MM.1S (cell line): Measurements from ENCODE around the gene KLHL8.

Experiments used
- DNase-seq: peaks from one replicate; pipeline ENCODE4 v3.0.0-alpha.2; 2015
- H2AFZ ChIP-seq: fragments of 300-600 bp; sonication (generic); 2 replicates; pipeline ENCODE4 v1.6.0; 2016; ENCODE audit warnings: antibody characterized with exemption, low read length
- H3F3A ChIP-seq: fragments of 300-600 bp; sonication (generic); 2 replicates; pipeline ENCODE4 v1.6.1; 2016; ENCODE audit warnings: mild to moderate bottlenecking, antibody characterized with exemption, low read length, moderate library complexity, mixed read lengths; ENCODE audit not compliant: insufficient read depth
- H3K27ac ChIP-seq: fragments of 300-600 bp; sonication (generic); 2 replicates; pipeline ENCODE4 v1.5.1; 2016; ENCODE audit warnings: mild to moderate bottlenecking, low read length
- H3K27me3 ChIP-seq: fragments of 300-600 bp; sonication (generic); replicated peaks from 2 replicates; pipeline ENCODE4 v1.6.0; 2016; ENCODE audit warnings: low read length; ENCODE audit not compliant: insufficient read depth
- H3K36me3 ChIP-seq: fragments of 300-600 bp; sonication (generic); replicated peaks from 2 replicates; pipeline ENCODE4 v1.6.1; 2016; ENCODE audit warnings: mild to moderate bottlenecking, low read length, mixed read lengths; ENCODE audit not compliant: insufficient read depth
- H3K4me1 ChIP-seq: fragments of 300-600 bp; sonication (generic); 2 replicates; pipeline ENCODE4 v1.6.1; 2016; ENCODE audit warnings: low read length, mixed read lengths
- H3K4me2 ChIP-seq: fragments of 300-600 bp; sonication (generic); 2 replicates; pipeline ENCODE4 v1.6.0; 2016; ENCODE audit warnings: low read depth, low read length
- H3K4me3 ChIP-seq: fragments of 300-600 bp; sonication (generic); 2 replicates; pipeline ENCODE4 v1.5.1; 2016; ENCODE audit warnings: low read length, mixed read lengths
- H3K79me2 ChIP-seq: fragments of 300-600 bp; sonication (generic); 2 replicates; pipeline ENCODE4 v1.6.1; 2016; ENCODE audit warnings: mixed run types, low read length, mixed read lengths
- H3K9ac ChIP-seq: fragments of 300-600 bp; sonication (generic); 2 replicates; pipeline ENCODE4 v1.6.1; 2016; ENCODE audit warnings: low read length, mixed read lengths
- H3K9me2 ChIP-seq: fragments of 300-600 bp; sonication (generic); replicated peaks from 2 replicates; pipeline ENCODE4 v1.6.1; 2016; ENCODE audit warnings: mild to moderate bottlenecking, low read length, mixed read lengths; ENCODE audit not compliant: insufficient read depth
- H3K9me3 ChIP-seq: fragments of 300-600 bp; sonication (generic); replicated peaks from 2 replicates; pipeline ENCODE4 v1.6.1; 2016; ENCODE audit warnings: mild to moderate bottlenecking, low read length, mixed read lengths; ENCODE audit not compliant: insufficient read depth
- H4K20me1 ChIP-seq: fragments of 300-600 bp; sonication (generic); 2 replicates; pipeline ENCODE4 v1.6.1; 2016; ENCODE audit warnings: mild to moderate bottlenecking, low read length, moderate library complexity, mixed read lengths; ENCODE audit not compliant: insufficient read depth
- EZH2 ChIP-seq: fragments of 300-600 bp; sonication (generic); optimal IDR thresholded peaks from 2 replicates; pipeline ENCODE3; 2017; ENCODE audit warnings: low read depth, mild to moderate bottlenecking, antibody characterized with exemption, low read length, mixed read lengths
- EZH2phosphoT487 ChIP-seq: fragments of 300-600 bp; sonication (generic); IDR thresholded peaks from 2 replicates; pipeline ENCODE4 v1.6.1; 2018; ENCODE audit warnings: antibody characterized with exemption, low read length
- TF ChIP-seq, protein P1 (sequence below): fragments of 300-600 bp; sonication (generic); IDR thresholded peaks from 2 replicates; pipeline ENCODE4 v1.5.1; 2016; ENCODE audit warnings: antibody characterized with exemption, low read length, mixed read lengths

KLHL8 gene

DNA sequence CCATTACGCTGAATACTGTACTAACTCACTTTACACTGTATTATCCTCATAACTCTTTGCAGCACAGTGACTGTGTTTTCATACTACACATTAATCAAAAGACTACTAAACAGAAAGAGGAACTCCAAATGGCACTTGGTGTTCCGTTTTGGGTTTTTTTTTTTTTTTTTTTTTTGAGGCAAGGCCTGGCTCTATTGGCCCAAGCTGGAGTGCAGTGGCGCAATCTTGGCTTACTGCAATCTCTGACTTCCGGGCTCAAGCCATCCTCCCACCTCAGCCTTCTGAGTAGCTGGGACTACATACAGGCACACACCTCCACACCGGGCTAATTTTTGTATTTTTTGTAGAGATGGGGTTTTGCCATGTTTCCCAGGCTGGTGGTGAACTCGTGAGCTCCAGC is 10.7 kb downstream of the KLHL8 start:
- Histone ChIP-seq H3K4me3 (no peak overlapping the region), H3K9me2 (no peaks in the 10 kb centered on the region), H3K27me3 (no peaks in the 10 kb centered on the region), H3K36me3 (no peaks in the 10 kb centered on the region), H3K9me3 (no peaks in the 10 kb centered on the region), H4K20me1 (no peaks in the 10 kb centered on the region), H3K4me2 (no peak overlapping the region), H3K4me1 (no peaks in the 10 kb centered on the region), H3K9ac (no peak overlapping the region), H3K79me2 (peaks cover 43% of the 10 kb centered on the region), H2AFZ (no peak overlapping the region), H3F3A (no peaks in the 10 kb centered on the region), H3K27ac (no peak overlapping the region)
- TF ChIP-seq EZH2 (no peak), EZH2phosphoT487 (no peak)
- TF ChIP-seq, protein P1, sequence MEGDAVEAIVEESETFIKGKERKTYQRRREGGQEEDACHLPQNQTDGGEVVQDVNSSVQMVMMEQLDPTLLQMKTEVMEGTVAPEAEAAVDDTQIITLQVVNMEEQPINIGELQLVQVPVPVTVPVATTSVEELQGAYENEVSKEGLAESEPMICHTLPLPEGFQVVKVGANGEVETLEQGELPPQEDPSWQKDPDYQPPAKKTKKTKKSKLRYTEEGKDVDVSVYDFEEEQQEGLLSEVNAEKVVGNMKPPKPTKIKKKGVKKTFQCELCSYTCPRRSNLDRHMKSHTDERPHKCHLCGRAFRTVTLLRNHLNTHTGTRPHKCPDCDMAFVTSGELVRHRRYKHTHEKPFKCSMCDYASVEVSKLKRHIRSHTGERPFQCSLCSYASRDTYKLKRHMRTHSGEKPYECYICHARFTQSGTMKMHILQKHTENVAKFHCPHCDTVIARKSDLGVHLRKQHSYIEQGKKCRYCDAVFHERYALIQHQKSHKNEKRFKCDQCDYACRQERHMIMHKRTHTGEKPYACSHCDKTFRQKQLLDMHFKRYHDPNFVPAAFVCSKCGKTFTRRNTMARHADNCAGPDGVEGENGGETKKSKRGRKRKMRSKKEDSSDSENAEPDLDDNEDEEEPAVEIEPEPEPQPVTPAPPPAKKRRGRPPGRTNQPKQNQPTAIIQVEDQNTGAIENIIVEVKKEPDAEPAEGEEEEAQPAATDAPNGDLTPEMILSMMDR: no peak
- DNase-seq: no peak

DNA sequence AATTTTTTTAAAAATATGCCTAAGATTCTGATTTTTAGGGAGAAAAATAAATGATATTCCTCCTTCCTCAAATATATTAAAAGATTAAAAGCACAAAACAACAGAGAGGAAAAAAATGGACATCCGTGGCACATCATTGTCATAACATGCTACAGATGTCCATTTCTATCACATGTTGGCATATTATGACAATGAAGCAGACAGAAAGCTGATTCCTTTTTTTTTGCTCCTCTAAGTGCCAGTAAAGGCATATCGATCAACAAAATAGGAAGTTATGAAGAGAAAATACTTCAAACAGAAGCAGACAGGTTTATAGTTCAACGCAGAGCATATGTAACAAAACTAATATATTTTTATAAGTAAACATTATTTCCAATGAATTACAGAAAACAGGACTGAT is 11.2 kb downstream of the KLHL8 start:
- DNase-seq: no peak
- H3K9ac ChIP-seq: no peak overlapping the region
- no peak overlapping the region for H3K27ac ChIP-seq
- H3K4me3 ChIP-seq: no peak overlapping the region
- no peaks in the 10 kb centered on the region for H3K27me3 ChIP-seq
- H3K79me2 ChIP-seq: peaks cover 43% of the 10 kb centered on the region
- H3K9me3 ChIP-seq: no peaks in the 10 kb centered on the region
- H3K4me1 ChIP-seq: no peaks in the 10 kb centered on the region
- no peaks in the 10 kb centered on the region for H4K20me1 ChIP-seq
- H2AFZ ChIP-seq: no peak overlapping the region
- H3K9me2 ChIP-seq: no peaks in the 10 kb centered on the region
- H3F3A ChIP-seq: no peaks in the 10 kb centered on the region
- no peak overlapping the region for H3K4me2 ChIP-seq
- no peaks in the 10 kb centered on the region for H3K36me3 ChIP-seq
- TF ChIP-seq, protein P1: no peak
- TF ChIP-seq EZH2phosphoT487: no peak
- no peak for TF ChIP-seq EZH2

DNA sequence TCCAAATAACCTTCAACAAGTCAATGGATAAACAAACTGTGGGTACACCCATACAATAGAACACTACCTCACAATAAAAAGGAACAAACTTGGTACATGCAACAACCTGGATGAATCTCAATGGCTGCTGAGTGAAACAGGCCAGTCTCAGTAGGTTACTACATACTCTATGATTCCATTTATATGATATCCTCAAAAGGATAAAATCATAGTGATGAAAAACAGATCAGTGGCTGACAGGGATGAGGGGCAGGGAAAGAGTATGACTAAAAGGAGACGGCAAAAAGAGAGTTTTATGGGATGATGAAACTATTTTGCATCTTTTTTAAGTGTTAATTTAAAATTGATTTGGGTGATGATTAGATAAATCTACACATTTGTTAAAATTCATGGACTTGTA is 15.9 kb downstream of the KLHL8 start:
- H4K20me1 ChIP-seq: no peaks in the 10 kb centered on the region
- H3K79me2 ChIP-seq: peaks cover 60% of the 10 kb centered on the region
- H3K4me3 ChIP-seq: no peak overlapping the region
- H3K27me3 ChIP-seq: no peaks in the 10 kb centered on the region
- H3K9me3 ChIP-seq: no peaks in the 10 kb centered on the region
- H3K4me1 ChIP-seq: no peaks in the 10 kb centered on the region
- no peak overlapping the region for H3K4me2 ChIP-seq
- H3K36me3 ChIP-seq: no peaks in the 10 kb centered on the region
- no peak overlapping the region for H2AFZ ChIP-seq
- no peak for DNase-seq
- H3K27ac ChIP-seq: no peak overlapping the region
- H3K9ac ChIP-seq: no peak overlapping the region
- TF ChIP-seq EZH2: no peak
- TF ChIP-seq EZH2phosphoT487: no peak
- TF ChIP-seq, protein P1: no peak
- no peaks in the 10 kb centered on the region for H3F3A ChIP-seq
- no peaks in the 10 kb centered on the region for H3K9me2 ChIP-seq
